GM21619 (cell line): Measurements from ENCODE around the gene STOML1.

ENCODE experiments used
- ATAC-seq: cut with Tn5 transposase; IDR thresholded peaks from one replicate; pipeline ENCODE4 v1.9.1; 2021; ENCODE audit not compliant: unreplicated experiment

Gene STOML1, protein sequence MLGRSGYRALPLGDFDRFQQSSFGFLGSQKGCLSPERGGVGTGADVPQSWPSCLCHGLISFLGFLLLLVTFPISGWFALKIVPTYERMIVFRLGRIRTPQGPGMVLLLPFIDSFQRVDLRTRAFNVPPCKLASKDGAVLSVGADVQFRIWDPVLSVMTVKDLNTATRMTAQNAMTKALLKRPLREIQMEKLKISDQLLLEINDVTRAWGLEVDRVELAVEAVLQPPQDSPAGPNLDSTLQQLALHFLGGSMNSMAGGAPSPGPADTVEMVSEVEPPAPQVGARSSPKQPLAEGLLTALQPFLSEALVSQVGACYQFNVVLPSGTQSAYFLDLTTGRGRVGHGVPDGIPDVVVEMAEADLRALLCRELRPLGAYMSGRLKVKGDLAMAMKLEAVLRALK

GRCh38 chr15:73991726-73992593 is at the start of gene STOML1:
TSS of gene STOML1 (minus strand) at chr15:73992295. CDS start at chr15:73992223, 72 bp downstream.
- peak; percentile 61 for ATAC-seq

DNA sequence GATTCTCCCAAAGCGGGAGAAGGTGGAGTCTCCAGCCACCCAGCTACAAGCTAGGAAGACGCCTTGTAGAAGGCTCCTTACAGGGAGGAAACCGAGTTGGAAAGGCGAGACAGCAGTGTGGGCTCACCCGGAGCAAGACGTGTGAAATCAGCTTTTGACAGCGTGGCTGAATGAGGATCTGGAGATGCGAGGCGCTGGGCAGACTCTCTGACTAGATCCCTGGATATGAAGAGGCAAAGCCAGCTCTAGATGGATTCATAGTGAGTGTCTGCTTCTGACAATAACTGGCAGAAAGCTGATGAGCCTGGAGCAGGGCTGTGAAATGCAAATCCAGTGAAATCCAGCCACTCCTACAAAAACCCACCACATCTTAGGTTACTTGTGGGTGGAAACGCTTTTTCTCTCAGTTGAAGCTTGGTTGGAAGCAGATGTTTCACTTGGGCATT is 49.2 kb upstream of the STOML1 start:
- no peak for ATAC-seq

DNA sequence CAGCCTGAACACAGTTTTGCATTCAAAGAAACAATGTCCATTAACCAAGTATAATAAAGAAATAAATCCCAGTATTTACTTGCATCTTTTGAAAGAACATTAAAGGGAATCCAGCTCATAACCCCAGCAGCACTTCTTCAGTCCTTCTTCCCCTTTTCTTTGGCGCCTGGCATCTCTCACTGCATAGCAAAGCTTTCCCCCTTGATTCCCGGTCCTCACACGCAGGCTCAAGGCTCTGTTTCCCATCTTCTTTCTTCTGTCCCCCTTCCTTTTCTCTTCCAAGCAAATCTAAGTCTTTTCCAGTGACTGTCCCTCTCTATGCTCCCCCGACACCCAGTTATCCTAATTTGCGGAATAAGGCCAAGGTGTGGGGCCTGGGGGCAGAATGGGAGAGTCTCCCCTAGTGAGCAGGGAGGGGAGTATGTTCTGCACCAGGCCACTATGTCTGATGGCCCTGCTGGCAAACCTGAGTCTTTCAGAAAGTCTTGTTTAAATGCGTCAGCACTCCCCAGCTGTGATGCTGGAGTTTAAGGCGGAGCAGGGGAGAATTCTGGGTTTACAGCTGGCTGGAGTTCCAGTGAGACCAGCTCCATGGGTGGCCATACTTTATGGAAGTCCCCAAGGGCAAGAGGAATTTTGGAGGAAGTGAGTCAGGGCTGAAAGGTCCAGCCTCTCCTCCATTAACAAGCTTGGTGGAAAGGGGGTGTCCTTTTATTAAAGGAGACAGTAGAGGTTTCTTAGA is 48.2 kb upstream of the STOML1 start:
- no peak for ATAC-seq

GRCh38 chr15:74039656-74040010 is 47.5 kb upstream of the STOML1 start:
- no peak for ATAC-seq

GRCh38 chr15:74038707-74039655 is 46.9 kb upstream of the STOML1 start:
- no peak for ATAC-seq

DNA sequence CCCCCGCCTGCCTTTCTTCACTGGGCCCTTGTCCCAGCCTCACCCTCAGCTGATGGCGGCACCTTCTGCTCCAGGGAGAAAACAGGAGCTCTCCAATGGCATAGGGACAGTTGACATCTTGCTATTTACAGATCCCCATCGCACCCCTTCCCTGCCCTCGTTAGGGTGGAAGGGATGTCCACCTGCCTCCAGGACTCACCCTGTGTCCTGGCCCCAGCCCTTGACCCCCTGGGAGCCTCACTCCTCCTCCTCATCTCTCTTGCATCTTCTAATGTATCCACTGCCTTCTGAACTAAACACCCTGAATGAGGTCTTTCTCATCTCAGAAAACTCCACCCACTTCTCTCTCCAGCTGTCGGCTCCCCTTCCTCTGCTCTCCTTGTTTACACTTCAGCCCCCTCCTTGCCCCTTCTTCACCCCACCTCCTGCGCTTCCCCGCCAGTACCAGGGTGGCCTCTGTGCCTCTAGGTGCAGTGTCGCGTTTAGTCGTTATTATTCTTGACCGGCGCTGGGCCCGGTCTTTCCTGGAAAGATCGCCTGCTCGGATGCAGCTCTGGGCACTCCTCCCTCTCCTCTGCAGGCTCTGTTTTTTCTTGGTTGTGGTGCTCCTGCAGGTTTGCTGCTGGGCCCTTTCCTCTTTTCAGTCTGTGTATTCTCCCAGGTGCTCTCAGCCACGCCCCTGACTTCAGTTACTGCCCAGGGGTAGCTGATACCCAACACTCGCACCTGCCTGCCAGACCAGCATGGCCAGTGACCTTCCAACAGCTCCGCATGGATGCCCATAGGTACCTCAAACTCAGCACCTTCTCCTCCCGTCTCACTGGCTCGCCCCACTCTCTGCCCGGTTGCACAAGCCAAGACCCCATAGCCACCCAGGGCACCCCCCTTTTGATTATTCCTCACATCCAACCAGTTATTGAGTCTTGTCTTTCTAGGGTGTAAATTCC is 45.3 kb upstream of the STOML1 start:
- no peak for ATAC-seq

GRCh38 chr15:74036271-74037170 is 44.4 kb upstream of the STOML1 start:
- ATAC-seq, result no peak

DNA sequence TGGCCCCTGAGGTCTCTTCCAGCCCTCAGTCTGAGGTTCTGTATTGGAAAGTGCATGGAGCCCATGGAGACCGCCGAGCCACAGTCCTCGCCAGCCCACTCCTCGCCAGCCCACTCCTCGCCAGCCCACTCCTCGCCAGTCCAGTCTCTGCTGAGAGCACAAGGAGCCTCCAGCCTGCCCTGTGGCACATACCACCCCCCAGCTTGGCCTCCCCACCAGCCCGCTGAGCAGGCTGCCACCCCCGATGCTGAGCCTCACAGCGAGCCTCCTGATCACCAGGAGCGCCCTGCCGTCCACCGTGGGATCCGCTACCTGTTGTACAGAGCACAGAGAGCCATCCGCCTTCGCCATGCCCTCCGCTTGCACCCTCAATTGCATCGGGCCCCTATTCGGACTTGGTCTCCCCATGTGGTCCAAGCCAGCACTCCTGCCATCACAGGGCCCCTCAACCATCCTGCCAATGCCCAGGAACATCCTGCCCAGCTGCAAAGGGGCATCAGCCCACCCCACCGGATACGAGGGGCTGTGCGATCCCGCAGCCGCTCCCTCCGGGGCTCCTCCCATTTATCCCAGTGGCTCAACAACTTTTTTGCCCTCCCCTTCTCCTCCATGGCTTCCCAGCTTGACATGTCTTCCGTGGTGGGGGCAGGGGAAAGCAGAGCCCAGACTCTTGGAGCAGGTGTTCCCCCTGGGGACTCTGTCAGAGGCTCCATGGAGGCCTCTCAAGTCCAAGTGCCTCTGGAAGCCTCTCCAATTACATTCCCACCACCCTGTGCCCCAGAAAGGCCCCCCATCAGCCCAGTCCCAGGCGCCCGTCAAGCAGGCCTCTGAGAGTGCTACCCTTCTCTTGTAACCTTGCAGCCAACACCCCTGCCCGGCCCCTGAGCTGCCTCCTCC is 43.3 kb upstream of the STOML1 start:
- no peak for ATAC-seq

GRCh38 chr15:74034206-74034755 is 42.2 kb upstream of the STOML1 start:
- no peak for ATAC-seq

DNA sequence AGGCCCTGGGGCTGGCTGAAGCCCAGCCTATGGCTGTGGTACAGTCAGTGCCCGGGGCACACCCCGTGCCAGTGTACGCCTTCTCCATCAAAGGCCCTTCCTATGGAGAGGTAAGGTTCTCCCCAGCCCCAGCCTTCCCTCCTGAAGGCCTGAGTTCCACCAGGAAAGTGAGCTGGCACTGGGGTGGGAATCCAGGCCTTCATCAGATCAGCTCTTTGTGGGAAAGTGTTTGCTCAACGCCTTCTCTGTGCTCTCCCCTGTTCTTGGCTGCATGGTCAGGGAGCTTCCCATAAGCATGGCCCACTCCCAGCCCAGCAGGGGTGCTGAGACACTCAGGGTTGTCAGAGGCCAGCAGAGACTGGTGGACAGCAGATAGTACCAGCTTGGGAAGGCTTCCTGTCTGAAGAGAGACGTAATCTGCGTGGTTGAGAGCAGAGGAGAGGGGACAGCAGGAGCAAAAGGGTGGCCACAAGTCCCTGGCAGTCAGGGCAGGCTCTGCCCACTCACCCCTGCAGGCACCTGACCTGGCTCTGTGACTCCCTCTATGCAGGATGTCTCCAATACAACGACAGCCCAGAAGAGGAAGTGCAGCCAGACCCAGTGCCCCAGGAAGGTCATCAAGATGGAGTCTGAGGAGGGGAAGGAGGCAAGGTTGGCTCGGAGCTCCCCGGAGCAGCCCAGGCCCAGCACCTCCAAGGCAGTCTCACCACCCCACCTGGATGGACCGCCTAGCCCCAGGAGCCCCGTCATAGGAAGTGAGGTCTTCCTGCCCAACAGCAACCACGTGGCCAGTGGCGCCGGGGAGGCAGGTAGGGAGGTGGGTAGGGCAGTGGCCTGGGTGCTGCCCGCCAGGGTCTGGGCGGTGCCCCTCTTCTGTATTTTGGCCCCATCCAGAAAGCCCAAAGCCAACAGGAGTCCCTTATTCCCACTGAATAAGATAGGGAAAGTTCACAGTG is 40.8 kb upstream of the STOML1 start:
- no peak for ATAC-seq

GRCh38 chr15:74032046-74032445 is 40.0 kb upstream of the STOML1 start:
- ATAC-seq, result no peak

- no peak for ATAC-seq
Measured at GRCh38 chr15:74028646-74029045, 36.6 kb upstream of the STOML1 start.

GRCh38 chr15:74027688-74028087 is 35.6 kb upstream of the STOML1 start:
- no peak for ATAC-seq

DNA sequence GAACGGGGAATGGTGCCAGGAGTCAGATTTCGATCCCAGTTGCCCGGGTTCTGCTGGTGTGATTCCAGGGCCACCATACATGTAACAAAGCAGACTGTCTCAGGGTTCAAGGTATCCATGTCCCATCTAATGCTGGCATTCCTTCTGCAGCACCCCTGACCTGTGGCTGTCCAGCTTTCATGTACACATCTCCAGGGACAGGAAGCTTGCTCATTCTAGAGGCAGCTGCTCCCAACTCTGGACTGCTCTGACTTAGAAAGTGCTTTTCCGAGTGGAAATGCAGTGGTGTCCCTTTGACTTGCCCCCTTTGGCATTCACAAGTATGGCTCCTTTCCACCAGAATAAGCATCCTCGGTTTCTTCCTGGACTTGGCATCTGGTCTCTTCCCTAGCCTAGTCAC is 33.3 kb upstream of the STOML1 start:
- ATAC-seq, result no peak

GRCh38 chr15:74024687-74025086 is 32.6 kb upstream of the STOML1 start:
- ATAC-seq, result no peak
